Neuronal stem cell (in vitro differentiated cells): ENCODE results near the gene C1orf53.

Experiments used
- DNase-seq: peaks from one replicate; pipeline ENCODE4 v3.0.0-alpha.2; 2013; ENCODE audit warnings: low spot score
- H2AFZ ChIP-seq: one replicate; pipeline ENCODE4 v1.6.1; 2013; ENCODE audit warnings: mild to moderate bottlenecking, low read length, inconsistent platforms
- H2AK5ac ChIP-seq: 2 replicates; pipeline ENCODE4 v1.6.1; 2013; ENCODE audit warnings: low read depth, mild to moderate bottlenecking, inconsistent platforms, low read length, moderate library complexity, mixed read lengths
- H2BK120ac ChIP-seq: 2 replicates; pipeline ENCODE4 v1.6.1; 2013; ENCODE audit warnings: low read depth, mild to moderate bottlenecking, inconsistent platforms, low read length, moderate library complexity, mixed read lengths
- H2BK12ac ChIP-seq: one replicate; pipeline ENCODE4 v1.6.1; 2013; ENCODE audit warnings: low read length, inconsistent platforms
- H2BK15ac ChIP-seq: 2 replicates; pipeline ENCODE4 v1.6.1; 2013; ENCODE audit warnings: mild to moderate bottlenecking, low read length, inconsistent platforms, mixed read lengths
- H2BK5ac ChIP-seq: one replicate; pipeline ENCODE4 v1.6.1; 2013; ENCODE audit warnings: inconsistent platforms, mild to moderate bottlenecking, low read length, moderate library complexity
- H3K14ac ChIP-seq: one replicate; pipeline ENCODE4 v1.6.1; 2013; ENCODE audit warnings: low read length, inconsistent platforms
- H3K18ac ChIP-seq: 2 replicates; pipeline ENCODE4 v1.6.1; 2013; ENCODE audit warnings: low read length, inconsistent platforms
- H3K23ac ChIP-seq: 2 replicates; pipeline ENCODE4 v1.6.1; 2013; ENCODE audit warnings: low read depth, mild to moderate bottlenecking, mixed read lengths, low read length, inconsistent platforms; ENCODE audit not compliant: poor library complexity
- H3K27ac ChIP-seq: replicated peaks from 3 replicates; pipeline ENCODE4 v1.5.1; 2013; ENCODE audit warnings: low read length, inconsistent platforms
- H3K27me3 ChIP-seq, 3 experiments: 2 replicates each; pipeline ENCODE4 v1.6.1; 2013; ENCODE audit warnings: low read length in 3 of 3, mild to moderate bottlenecking in 2 of 3, inconsistent platforms in 1 of 3, low read depth in 1 of 3, mixed read lengths in 1 of 3, moderate library complexity in 1 of 3; ENCODE audit not compliant: control insufficient read depth in 3 of 3, insufficient read depth in 3 of 3
- H3K36me3 ChIP-seq, 2 donors: replicated peaks in 1 of 2; 2 replicates each; pipeline ENCODE4 v1.6.1; 2013; ENCODE audit warnings: low read length in 2 of 2; ENCODE audit not compliant: control insufficient read depth in 2 of 2, insufficient read depth in 2 of 2
- H3K4ac ChIP-seq: 2 replicates; pipeline ENCODE4 v1.6.1; 2013; ENCODE audit warnings: inconsistent platforms, mild to moderate bottlenecking, low read length, moderate library complexity
- H3K4me1 ChIP-seq, 2 donors: 1 replicate in 1 of 2; 2 replicates in 1 of 2; pipeline ENCODE4 v1.6.1; 2013; ENCODE audit warnings: low read length in 2 of 2, low read depth in 1 of 2; ENCODE audit not compliant: control insufficient read depth in 2 of 2, insufficient read depth in 1 of 2
- H3K4me2 ChIP-seq: one replicate; pipeline ENCODE4 v1.6.1; 2013; ENCODE audit warnings: mild to moderate bottlenecking, low read length, inconsistent platforms; ENCODE audit not compliant: insufficient read depth, poor library complexity, severe bottlenecking
- H3K4me3 ChIP-seq, 2 donors: 2 replicates each; pipeline ENCODE4 v1.5.1; 2013; ENCODE audit warnings: low read length in 2 of 2, mild to moderate bottlenecking in 2 of 2, inconsistent platforms in 1 of 2, moderate library complexity in 1 of 2
- H3K79me1 ChIP-seq: one replicate; pipeline ENCODE4 v1.6.1; 2013; ENCODE audit warnings: low read depth, mild to moderate bottlenecking, inconsistent platforms, low read length, moderate library complexity
- H3K9ac ChIP-seq: one replicate; pipeline ENCODE4 v1.6.1; 2013; ENCODE audit warnings: mild to moderate bottlenecking, low read depth, low read length, inconsistent platforms; ENCODE audit not compliant: poor library complexity
- H3K9me3 ChIP-seq, 2 donors: replicated peaks in 1 of 2; 2 replicates each; pipeline versions ENCODE3 to v1.6.1; 2013; ENCODE audit warnings: low read length in 2 of 2, mild to moderate bottlenecking in 2 of 2, inconsistent platforms in 1 of 2, low read depth in 1 of 2, mixed read lengths in 1 of 2, moderate library complexity in 1 of 2; ENCODE audit not compliant: control insufficient read depth in 2 of 2, insufficient read depth in 1 of 2
- H4K8ac ChIP-seq: one replicate; pipeline ENCODE4 v1.6.1; 2013; ENCODE audit warnings: low read depth, mild to moderate bottlenecking, inconsistent platforms, low read length, moderate library complexity
- H4K91ac ChIP-seq: one replicate; pipeline ENCODE4 v1.6.1; 2013; ENCODE audit warnings: low read length, low read depth, mild to moderate bottlenecking, inconsistent platforms; ENCODE audit not compliant: poor library complexity
- WGBS, 2 donors: extraction: QIAGEN DNeasy Blood & Tissue Kit; methylation state at CpG; one replicate each; pipeline ENCODE4 v1.1.7; 2013; ENCODE audit warnings: missing lambda C conversion rate in 2 of 2, mixed read lengths in 1 of 2; ENCODE audit not compliant: insufficient read length in 2 of 2, insufficient replicate concordance in 1 of 2; ENCODE audit errors: extremely low coverage in 2 of 2; 5-methylcytosine and 5-hydroxymethylcytosine counted together

Gene C1orf53

DNA sequence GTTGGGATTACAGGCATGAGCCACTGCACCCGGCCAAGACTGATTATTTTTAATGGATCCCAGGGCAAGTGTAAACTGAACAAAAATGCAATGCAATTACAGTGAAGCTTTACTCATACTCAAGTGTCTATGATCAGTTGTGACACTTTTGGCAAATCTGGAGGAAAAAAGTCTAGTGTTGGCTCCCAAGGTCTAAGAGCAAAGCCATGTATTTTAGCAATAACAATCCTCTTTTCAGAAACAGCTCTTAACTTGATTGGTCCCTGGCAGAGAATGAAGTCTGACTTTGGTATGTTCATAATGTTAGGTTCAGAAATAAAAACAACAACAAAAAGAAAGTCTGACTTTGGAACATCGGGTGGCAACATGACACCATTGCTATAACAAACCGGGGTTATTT lies 40.2 kb upstream of the C1orf53 start:
- no CpG with 5 or more reads among the region's 3 CpGs for WGBS, 2 donors
- H3K27ac ChIP-seq: no peak overlapping the region
- no peaks in the 10 kb centered on the region for H3K36me3 ChIP-seq
- H2BK15ac ChIP-seq: no peak overlapping the region
- no peak overlapping the region for H2BK120ac ChIP-seq
- H4K8ac ChIP-seq: no peak overlapping the region
- no peaks in the 10 kb centered on the region for H3K79me1 ChIP-seq
- no peak overlapping the region for H3K14ac ChIP-seq
- no peak overlapping the region for H3K23ac ChIP-seq
- no peak overlapping the region for H4K91ac ChIP-seq
- no peak overlapping the region for H3K4ac ChIP-seq
- H3K9ac ChIP-seq: no peak overlapping the region
- H3K27me3 ChIP-seq: no peaks in the 10 kb centered on the region
- H3K9me3 ChIP-seq: no peaks in the 10 kb centered on the region
- H2BK12ac ChIP-seq: no peak overlapping the region
- H2AK5ac ChIP-seq: no peak overlapping the region
- no peak overlapping the region for H2AFZ ChIP-seq
- no peak overlapping the region for H2BK5ac ChIP-seq
- H3K18ac ChIP-seq: no peak overlapping the region
- H3K4me3 ChIP-seq: no peak overlapping the region
- no peaks in the 10 kb centered on the region for H3K4me1 ChIP-seq
- DNase-seq: no peak
- H3K4me2 ChIP-seq: no peak overlapping the region

DNA sequence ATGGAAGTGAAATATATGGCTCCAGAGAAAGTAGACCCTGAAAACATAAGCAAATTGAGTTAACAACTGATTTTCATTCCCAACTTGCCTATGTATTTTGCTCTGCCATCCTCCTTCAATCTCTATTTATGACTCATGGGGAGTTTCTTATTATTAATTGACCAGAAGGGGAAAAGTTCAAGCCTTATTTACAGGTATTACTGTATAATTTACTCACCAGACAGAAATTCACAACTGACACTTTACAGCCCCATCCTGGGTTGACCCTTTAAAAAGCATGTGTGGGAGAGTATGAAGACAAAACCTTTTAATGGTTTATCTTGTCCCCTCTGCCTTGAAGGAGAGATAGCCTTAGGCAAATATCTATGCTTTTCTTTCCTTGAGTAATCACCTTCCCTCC lies 39.8 kb upstream of the C1orf53 start:
- Histone ChIP-seq H3K27ac (no peak overlapping the region), H3K18ac (no peak overlapping the region), H2BK15ac (no peak overlapping the region), H3K14ac (no peak overlapping the region), H2AFZ (no peak overlapping the region), H2BK120ac (no peak overlapping the region), H3K23ac (no peak overlapping the region), H3K27me3 (no peaks in the 10 kb centered on the region), H3K9ac (no peak overlapping the region), H3K79me1 (no peaks in the 10 kb centered on the region), H2BK5ac (no peak overlapping the region), H4K8ac (no peak overlapping the region), H3K4me2 (no peak overlapping the region), H3K4me1 (no peaks in the 10 kb centered on the region), H4K91ac (no peak overlapping the region), H2AK5ac (no peak overlapping the region), H3K9me3 (no peaks in the 10 kb centered on the region), H3K36me3 (no peaks in the 10 kb centered on the region), H2BK12ac (no peak overlapping the region), H3K4ac (no peak overlapping the region), H3K4me3 (no peak overlapping the region)
- no peak for DNase-seq

DNA sequence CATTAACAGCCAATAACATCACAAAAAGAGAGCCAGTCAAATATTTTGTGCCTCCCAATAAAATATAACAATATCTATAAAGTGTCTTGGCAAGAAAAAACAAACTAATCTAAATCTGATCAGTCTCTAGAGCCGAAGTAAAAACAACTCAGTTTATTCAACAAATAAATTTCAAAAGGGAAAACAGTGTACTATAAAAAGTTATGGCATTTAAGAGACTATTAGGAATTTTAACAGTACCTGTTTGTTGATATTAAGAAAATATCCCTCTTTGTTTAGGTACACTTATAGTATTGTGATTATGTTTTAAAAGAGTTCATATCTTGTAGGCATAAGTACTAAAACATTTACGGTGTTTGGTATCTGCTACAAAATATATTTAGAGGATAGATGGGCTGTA lies 36.6 kb upstream of the C1orf53 start:
- no peak overlapping the region for H3K23ac ChIP-seq
- no peak overlapping the region for H3K4me2 ChIP-seq
- no peak overlapping the region for H3K4me3 ChIP-seq
- no peak overlapping the region for H2AFZ ChIP-seq
- no peak overlapping the region for H3K14ac ChIP-seq
- H2BK120ac ChIP-seq: no peak overlapping the region
- no peaks in the 10 kb centered on the region for H3K79me1 ChIP-seq
- H3K9me3 ChIP-seq: no peaks in the 10 kb centered on the region
- H3K9ac ChIP-seq: no peak overlapping the region
- H4K91ac ChIP-seq: no peak overlapping the region
- no peak overlapping the region for H2BK12ac ChIP-seq
- H4K8ac ChIP-seq: no peak overlapping the region
- H2BK5ac ChIP-seq: no peak overlapping the region
- H3K36me3 ChIP-seq: no peaks in the 10 kb centered on the region
- no peak overlapping the region for H2BK15ac ChIP-seq
- no peak for DNase-seq
- WGBS, 2 donors: no CpG with 5 or more reads among the region's 2 CpGs
- no peak overlapping the region for H3K4ac ChIP-seq
- H3K27me3 ChIP-seq: no peaks in the 10 kb centered on the region
- no peak overlapping the region for H3K27ac ChIP-seq
- H3K18ac ChIP-seq: no peak overlapping the region
- no peak overlapping the region for H2AK5ac ChIP-seq
- no peaks in the 10 kb centered on the region for H3K4me1 ChIP-seq

DNA sequence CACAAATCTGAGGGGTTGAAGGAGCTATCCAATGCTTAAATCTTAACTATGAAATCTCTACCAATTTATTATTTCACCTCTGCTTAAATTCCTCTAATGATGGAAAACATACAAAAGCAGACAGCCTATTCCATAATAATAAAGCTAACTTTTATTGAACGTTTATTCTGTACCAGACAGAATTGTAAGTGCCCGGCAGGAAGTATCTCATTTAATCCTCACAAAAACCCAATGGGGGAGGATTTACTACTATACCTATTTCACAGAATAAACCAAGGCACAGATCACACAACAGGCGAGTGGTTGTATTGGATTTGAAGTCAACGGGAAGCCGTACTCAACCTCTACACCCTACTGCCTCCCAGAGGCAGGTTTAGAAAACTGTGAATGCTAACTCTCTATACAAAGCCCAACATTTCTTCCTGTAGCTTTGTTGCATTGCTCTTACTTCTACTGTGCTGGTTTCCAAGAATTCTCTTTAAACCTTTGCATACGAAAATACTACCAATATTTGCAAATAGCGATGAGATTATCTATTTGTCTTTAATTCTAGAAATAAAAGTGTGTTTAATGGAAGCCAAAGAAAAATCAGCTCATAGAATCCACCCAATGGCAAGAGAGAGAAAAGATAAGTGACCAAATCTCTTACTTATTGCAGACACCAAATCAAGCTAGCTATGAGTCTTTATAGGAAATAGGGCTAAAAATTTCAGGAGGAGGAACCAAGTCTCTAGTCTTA lies 33.5 kb upstream of the C1orf53 start:
- Histone ChIP-seq H2AFZ (no peak overlapping the region), H3K27me3 (no peaks in the 10 kb centered on the region), H3K36me3 (no peaks in the 10 kb centered on the region), H3K18ac (no peak overlapping the region), H2BK5ac (no peak overlapping the region), H3K9ac (no peak overlapping the region), H3K4me3 (no peak overlapping the region), H2AK5ac (no peak overlapping the region), H4K91ac (no peak overlapping the region), H3K79me1 (no peaks in the 10 kb centered on the region), H3K4me2 (no peak overlapping the region), H3K9me3 (no peaks in the 10 kb centered on the region), H3K23ac (no peak overlapping the region), H2BK12ac (no peak overlapping the region), H3K4me1 (no peaks in the 10 kb centered on the region), H3K27ac (no peak overlapping the region), H3K4ac (no peak overlapping the region), H2BK15ac (no peak overlapping the region), H2BK120ac (no peak overlapping the region), H4K8ac (no peak overlapping the region), H3K14ac (no peak overlapping the region)
- peak; percentile 17 for DNase-seq
- no CpG with 5 or more reads among the region's 7 CpGs for WGBS, 2 donors
